Stimulated activated naive CD8-positive, alpha-beta T cell treated with anti-CD3 and anti-CD28 coated beads, Interleukin-15, amount 100 ng/mL, for 72 hours (primary cell): ENCODE data around the gene HLCS.
A peak's percentile ranks its signal among the peaks of the same experiment; 100 is the strongest.

Experiments
- ATAC-seq: fragments of 150-1000 bp; cut with Tn5 transposase; 2 replicates; pipeline ENCODE4 v1.10.0; 2021; ENCODE audit warnings: mild to moderate bottlenecking, moderate library complexity
- DNase-seq, 2 donors: peaks; one replicate each; pipeline ENCODE4 v3.0.0; 2021 to 2022
- H3K27ac Mint-ChIP-seq, 2 donors: one replicate each; pipeline ENCODE4 v1.8.0; 2022; ENCODE audit warnings: mild to moderate bottlenecking in 2 of 2, mixed read lengths in 2 of 2, moderate library complexity in 2 of 2
- H3K27me3 Mint-ChIP-seq: one replicate; pipeline ENCODE4 v1.8.0; 2022; ENCODE audit warnings: mixed read lengths
- H3K4me1 Mint-ChIP-seq: one replicate; pipeline ENCODE4 v1.8.0; 2022; ENCODE audit warnings: mild to moderate bottlenecking, mixed read lengths
- H3K4me3 Mint-ChIP-seq, 2 donors: one replicate each; pipeline ENCODE4 v1.8.0; 2022; ENCODE audit warnings: mild to moderate bottlenecking in 2 of 2, mixed read lengths in 2 of 2, moderate library complexity in 1 of 2
- H3K9me3 Mint-ChIP-seq, 2 donors: one replicate each; pipeline ENCODE4 v1.8.0; 2022; ENCODE audit warnings: mixed read lengths in 2 of 2

Gene HLCS

DNA sequence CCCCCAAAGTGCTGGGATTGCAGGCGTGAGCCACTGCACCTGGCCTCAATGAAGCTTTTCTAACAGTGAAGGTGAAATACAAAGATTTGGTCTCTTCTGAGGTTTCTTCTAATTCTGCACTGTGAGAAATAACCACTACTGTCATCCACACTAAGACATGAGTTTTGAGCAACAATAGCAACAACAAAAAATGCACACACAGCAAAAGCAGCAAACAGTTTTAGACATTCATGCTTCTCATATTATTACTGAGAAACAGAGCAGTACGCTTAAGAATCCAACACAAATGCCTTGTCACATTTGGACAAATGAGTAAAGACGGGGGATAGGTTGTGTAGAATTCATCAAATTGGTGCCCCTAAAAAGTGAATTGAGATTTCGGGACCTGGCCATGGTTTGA, 151.2 kb downstream of the HLCS start:
- no peaks in the 10 kb centered on the region for H3K9me3 Mint-ChIP-seq
- no peaks in the 10 kb centered on the region for H3K27me3 Mint-ChIP-seq
- ATAC-seq (no peak), DNase-seq (no peak)
- H3K27ac Mint-ChIP-seq: no peak overlapping the region
- no peaks in the 10 kb centered on the region for H3K4me1 Mint-ChIP-seq
- H3K4me3 Mint-ChIP-seq: no peak overlapping the region

DNA sequence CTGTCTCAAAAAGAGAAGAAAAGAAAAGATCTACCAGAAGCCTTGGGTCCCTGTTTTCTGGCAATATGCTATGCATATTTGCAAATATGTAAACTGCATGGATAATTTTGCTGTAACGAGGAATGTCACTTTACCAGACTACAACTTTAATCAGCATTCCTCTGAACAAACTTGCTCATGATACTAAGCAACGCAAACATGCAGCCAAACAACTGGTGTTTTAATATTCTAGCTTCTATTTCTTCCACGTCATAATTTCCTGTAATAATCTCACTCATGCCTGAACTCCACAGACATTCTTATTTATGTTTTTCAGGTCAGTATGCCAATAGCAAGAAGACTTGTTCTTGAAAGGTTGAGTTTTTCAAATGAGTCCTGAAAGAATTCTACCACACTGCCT, 153.4 kb downstream of the HLCS start:
- DNase-seq (no peak), ATAC-seq (no peak)
- Mint-ChIP-seq H3K4me3 (no peak overlapping the region), H3K4me1 (no peaks in the 10 kb centered on the region), H3K27ac (no peak overlapping the region), H3K27me3 (no peaks in the 10 kb centered on the region), H3K9me3 (no peaks in the 10 kb centered on the region)

DNA sequence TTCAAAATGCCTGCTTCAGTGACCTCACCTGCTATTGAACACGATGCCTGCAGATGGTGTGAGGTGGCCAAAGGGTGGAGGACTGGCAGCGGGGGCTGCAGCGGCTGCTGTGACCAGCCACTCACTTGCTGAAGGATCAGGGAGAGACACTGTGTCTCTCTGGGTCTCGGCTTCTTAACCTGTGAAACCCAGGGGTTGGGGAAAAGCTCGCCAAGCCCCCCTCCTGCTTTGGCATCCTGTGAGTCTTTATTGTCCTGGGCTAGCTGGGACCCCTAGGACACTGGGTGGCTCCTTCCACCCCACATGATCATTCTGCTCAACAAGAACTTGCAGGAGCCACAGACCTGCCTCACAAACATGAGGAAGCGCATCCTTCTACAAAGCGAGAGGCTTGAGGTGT, 154.7 kb downstream of the HLCS start:
- Mint-ChIP-seq H3K9me3 (no peaks in the 10 kb centered on the region), H3K27ac (no peak overlapping the region), H3K27me3 (no peaks in the 10 kb centered on the region)

DNA sequence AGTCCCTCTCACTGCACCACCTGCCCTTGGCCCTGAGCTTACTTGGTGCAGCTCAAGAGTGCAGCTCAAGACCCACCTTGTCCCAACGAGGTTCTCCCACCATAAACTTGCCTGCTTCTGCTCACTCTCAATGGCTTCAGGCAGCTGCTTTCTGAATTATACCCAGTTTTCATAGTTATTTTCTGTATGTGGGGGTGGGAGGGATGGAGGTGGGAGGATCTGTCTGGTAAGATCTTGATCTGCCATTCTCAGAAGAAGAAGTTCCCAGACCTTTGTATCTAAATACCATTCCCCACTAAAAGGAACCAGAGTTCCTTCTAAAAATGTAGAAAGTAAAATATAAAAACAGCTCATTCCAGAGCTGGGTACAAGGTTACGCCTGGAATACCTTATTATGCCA, 156.0 kb downstream of the HLCS start:
- H3K27me3 Mint-ChIP-seq: no peaks in the 10 kb centered on the region

More for the DNA sequence above, 154.7 kb downstream of the HLCS start:
- DNase-seq (no peak), ATAC-seq (no peak)
- Mint-ChIP-seq H3K4me3 (no peak overlapping the region), H3K4me1 (no peaks in the 10 kb centered on the region)

DNA sequence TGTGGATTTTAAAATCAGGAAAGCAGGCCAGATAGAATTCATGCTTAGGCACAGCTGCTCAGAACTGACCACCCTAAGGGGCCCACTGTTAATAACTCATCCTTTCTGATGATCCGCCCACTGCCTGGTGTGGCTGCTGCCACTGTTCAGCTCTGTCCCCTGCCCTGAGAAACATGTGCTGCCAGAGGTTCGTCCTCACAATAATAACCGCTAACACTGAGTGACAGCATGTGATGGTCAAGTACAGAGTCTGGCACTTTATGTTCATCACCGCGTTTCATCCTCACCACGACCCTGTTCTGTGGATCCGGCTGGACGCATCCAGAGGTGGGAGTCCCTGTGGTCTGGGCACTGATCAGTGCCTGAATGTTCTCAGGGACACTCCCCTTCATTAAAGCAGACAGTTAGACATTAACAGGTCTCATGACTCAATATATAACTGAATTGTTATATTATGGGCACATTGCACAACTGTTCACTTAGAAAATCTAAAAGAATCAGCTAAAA, 159.0 kb downstream of the HLCS start:
- H3K27me3 Mint-ChIP-seq: no peaks in the 10 kb centered on the region
- no peak overlapping the region for H3K4me3 Mint-ChIP-seq
- DNase-seq (no peak), ATAC-seq (no peak)
- H3K4me1 Mint-ChIP-seq: no peaks in the 10 kb centered on the region
- H3K9me3 Mint-ChIP-seq: no peaks in the 10 kb centered on the region
- H3K27ac Mint-ChIP-seq: no peak overlapping the region

More for the DNA sequence above, 156.0 kb downstream of the HLCS start:
- H3K27ac Mint-ChIP-seq: no peak overlapping the region
- H3K4me3 Mint-ChIP-seq: no peak overlapping the region
- H3K9me3 Mint-ChIP-seq: no peaks in the 10 kb centered on the region
- H3K4me1 Mint-ChIP-seq: no peaks in the 10 kb centered on the region
- ATAC-seq: no peak
- no peak for DNase-seq

DNA sequence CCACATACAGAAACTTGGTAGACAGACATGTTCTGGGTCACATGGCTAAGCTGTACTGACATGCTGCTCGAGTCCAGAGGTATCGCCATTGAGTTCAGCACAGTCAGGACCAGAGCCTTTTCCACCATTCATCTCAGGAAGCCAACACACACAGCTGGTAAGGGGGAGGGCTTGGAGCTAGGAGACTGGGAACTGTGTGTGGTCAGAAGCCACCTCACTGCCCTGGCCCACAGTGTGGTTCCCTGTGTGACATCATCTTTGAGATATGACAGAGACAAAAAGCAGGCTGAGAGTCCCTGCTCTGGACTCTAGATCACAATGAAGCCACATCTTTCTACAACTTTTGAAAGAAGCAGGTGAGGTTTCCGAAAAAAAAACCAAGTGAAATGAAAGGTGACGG, 160.4 kb downstream of the HLCS start:
- H3K4me1 Mint-ChIP-seq: no peaks in the 10 kb centered on the region
- H3K9me3 Mint-ChIP-seq: no peaks in the 10 kb centered on the region
- ATAC-seq: no peak
- no peaks in the 10 kb centered on the region for H3K27me3 Mint-ChIP-seq
- peak overlapping the region in 1 of 2 donors; percentile 18 for H3K27ac Mint-ChIP-seq
- H3K4me3 Mint-ChIP-seq: no peak overlapping the region
- DNase-seq: no peak

DNA sequence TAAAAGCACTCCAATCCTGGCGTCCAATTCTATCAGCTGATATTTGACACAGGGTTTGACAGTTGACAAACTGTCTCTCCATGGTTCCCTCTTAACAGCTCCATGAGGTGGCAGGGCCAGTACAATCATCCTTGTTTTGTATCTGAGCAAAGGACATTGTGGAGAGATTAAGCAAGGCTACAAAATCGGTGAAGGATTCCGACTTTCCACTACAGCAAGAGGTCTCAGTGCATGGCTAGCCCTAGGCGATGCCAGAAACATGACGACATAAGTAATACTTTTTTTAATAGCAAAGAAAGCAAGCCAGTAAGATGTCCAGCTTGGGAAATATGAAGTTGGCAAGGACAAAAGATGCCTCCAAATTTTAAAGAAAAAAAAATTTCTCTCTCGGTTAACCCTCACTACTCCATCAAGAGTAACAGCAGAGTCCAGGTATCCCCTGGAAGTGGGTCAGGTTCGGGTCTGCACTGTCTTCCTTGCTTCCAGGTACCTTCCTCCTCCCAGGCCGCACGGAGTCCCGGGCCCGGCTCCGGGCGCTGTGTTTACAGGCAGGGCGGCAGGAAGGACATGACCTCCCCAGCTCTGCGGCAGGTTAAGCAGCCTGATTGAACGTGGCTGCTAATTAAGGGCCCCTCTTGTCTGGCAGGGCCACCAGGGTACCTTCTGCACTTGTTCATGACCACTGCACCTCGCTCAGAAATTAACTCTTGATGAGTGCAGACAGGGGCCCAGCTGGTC, 161.4 kb downstream of the HLCS start:
- Mint-ChIP-seq H3K27me3 (no peaks in the 10 kb centered on the region), H3K4me1 (no peaks in the 10 kb centered on the region), H3K4me3 (no peak overlapping the region), H3K27ac (no peak overlapping the region), H3K9me3 (peaks cover 0 to 9% of the 10 kb centered on the region in 2 donors)
- ATAC-seq (no peak), DNase-seq (no peak)

DNA sequence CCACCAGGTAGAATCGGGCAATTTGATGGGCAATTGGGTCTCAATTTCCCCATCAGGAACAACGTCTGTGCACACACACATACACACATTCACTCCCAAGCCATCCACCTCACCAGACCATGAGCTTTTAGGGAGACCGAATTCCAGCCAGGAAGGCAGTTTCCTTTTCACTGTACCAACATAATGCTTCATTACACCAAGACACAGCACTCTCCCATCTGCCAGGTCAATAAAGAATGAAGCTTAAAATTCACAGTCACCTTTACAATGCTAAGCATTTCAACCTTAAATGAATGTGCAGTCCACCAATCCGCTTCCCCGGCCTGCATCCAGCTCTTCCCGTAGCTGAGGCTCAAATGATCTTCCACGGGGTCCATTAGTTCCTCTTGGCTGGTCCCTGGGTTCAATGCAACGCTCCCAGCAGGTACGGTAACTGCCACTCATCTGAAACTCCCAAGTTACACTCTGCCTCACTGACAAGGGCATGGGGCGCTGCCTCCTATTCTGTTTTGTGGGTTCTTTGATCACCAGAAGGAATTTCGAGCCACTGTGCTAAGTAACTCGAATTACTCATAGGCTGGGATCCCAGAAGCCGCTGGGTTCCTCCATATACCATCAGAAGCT, 162.5 kb downstream of the HLCS start:
- Mint-ChIP-seq H3K4me1 (no peaks in the 10 kb centered on the region), H3K27me3 (no peaks in the 10 kb centered on the region), H3K9me3 (peaks cover 5 to 20% of the 10 kb centered on the region in 2 donors), H3K27ac (peak overlapping the region in 1 of 2 donors; percentile 27), H3K4me3 (no peak overlapping the region)
- DNase-seq (no peak), ATAC-seq (no peak)

DNA sequence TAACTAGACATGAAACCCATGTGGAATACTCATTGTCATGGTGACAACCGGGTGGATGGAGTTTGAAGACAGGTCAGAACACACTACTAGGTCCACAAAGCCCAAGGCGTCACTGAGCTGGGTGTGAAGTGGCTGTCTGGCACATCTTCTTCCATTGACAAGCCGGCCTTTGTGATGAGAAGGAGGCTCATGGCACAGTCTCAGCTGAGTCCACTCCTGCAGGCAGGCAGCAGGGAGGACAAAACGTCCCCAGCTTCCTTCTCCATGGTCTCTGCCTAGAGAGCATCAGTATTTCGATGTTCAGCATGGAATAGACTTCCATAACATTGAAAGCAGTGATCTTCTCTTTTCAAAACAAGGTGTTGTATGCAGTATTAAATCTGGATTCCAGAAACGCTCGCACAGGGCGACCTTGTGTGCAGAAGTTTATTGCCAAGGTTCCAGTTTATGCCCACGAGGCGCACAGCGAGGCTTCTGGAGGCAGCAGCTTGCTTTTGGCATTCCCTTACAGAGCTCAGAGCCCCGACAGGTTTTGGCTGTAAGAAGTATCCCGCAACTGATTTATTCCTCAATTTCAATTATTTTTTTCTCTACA, 163.3 kb downstream of the HLCS start:
- no peak for DNase-seq
- Mint-ChIP-seq H3K4me1 (no peaks in the 10 kb centered on the region), H3K27me3 (no peaks in the 10 kb centered on the region), H3K27ac (no peak overlapping the region), H3K9me3 (peaks cover 5 to 26% of the 10 kb centered on the region in 2 donors), H3K4me3 (no peak overlapping the region)
- ATAC-seq: no peak

DNA sequence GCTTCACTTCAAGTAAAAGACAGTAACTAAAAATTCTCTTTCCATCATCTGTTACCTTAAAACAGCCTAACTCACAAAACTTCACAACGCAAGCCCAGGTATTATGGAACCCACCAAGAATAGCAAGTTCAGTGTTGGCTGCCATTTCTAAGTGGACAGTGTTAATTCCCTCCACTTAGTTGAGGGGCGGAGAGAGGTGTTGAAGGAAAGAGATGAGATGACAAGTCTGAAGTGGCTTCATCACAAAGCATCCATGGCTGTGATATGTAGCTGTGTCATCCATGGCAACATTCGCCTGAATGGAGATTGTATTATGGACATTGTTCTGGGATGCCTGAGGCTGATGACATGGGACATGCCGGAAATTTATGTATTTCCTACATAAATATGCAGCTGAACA, 165.7 kb downstream of the HLCS start:
- H3K27ac Mint-ChIP-seq: no peak overlapping the region
- H3K4me1 Mint-ChIP-seq: no peaks in the 10 kb centered on the region
- H3K9me3 Mint-ChIP-seq: peaks cover 20 to 45% of the 10 kb centered on the region in 2 donors
- no peak overlapping the region for H3K4me3 Mint-ChIP-seq
- DNase-seq (no peak), ATAC-seq (no peak)
- no peaks in the 10 kb centered on the region for H3K27me3 Mint-ChIP-seq

DNA sequence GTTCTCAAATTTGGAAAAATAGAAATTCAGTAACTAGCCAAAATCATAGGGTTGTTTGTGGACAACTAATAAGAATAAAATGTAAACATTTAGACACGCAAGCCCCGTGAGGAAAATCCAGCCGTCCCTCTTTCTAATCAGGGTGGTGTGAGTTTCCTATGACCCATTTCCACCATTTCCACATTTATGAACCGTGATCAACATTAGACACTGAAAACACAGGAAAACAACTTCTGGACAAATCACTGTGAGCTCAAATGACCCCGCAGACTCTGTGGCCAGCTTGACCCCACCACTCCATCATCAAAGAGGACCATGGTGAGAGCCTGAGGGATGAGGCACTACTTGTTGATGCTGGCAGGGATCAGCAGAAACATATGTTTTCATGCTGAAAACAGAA, 166.6 kb downstream of the HLCS start:
- Mint-ChIP-seq H3K9me3 (peaks cover 22 to 48% of the 10 kb centered on the region in 2 donors), H3K4me1 (no peaks in the 10 kb centered on the region), H3K4me3 (no peak overlapping the region), H3K27me3 (no peaks in the 10 kb centered on the region), H3K27ac (no peak overlapping the region)
- no peak for ATAC-seq
- DNase-seq: no peak

DNA sequence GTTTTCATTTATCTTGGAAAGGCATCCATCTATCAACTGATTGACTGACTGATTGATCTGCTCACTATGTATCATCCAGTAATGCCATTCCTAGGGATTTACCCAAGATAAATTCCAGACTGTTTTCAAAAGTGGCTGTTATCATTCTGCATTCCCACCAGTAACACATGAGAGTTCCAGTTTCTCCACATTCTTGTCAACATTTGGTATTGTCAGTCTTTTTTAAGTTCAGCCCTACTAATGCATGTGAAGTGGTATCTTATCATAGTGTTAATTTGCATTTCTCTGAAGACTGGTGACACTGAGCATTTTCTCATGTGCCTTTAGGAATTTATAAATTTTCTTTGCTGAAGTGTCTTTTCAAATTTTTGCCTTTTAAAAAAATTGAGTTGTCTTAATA, 168.0 kb downstream of the HLCS start:
- Mint-ChIP-seq H3K9me3 (peaks cover 25 to 54% of the 10 kb centered on the region in 2 donors), H3K4me1 (no peaks in the 10 kb centered on the region), H3K4me3 (no peak overlapping the region), H3K27ac (no peak overlapping the region), H3K27me3 (no peaks in the 10 kb centered on the region)
- DNase-seq (no peak), ATAC-seq (no peak)

DNA sequence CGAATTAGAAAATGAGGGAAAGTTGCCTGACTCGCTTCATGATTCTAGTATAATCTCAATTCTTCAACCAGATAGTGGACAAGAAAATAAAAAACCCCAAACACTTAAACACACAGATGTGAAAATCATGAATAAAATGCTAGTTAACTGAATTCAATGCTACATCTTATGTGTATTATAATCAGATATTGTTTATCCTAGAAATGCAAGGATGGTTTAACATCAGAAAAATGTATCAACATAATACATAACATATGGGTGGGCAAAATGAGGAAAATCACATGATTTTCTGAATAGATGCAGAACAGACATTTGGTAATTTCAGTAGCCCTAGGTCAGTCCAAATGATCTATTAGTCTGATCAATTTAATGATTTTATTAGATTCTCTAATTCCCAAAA, 170.4 kb downstream of the HLCS start:
- no peak overlapping the region for H3K27ac Mint-ChIP-seq
- no peaks in the 10 kb centered on the region for H3K4me1 Mint-ChIP-seq
- peaks cover 25 to 54% of the 10 kb centered on the region in 2 donors for H3K9me3 Mint-ChIP-seq
- H3K4me3 Mint-ChIP-seq: no peak overlapping the region
- DNase-seq (no peak), ATAC-seq (no peak)
- H3K27me3 Mint-ChIP-seq: no peaks in the 10 kb centered on the region

DNA sequence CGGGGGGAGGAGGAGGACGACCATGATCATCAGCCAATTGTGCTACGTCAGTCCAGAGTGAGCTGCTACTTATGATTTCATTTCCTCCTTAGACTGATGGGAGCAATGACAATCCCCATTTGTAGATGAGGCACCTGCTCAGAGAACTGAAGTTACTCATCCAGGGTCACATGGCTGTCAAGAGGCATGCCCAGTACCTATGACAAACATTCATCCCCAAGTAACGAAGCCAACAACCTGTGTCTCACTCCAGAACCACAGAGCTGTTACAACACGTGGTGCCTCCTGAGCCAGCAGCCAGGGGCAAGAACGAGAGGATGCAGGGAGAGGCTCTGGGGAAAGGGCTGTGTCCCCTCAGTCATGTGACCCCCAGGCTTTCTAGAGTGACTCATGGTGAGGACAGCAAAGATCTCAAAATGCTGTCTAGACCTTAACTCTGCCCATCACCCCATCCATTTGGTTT, 173.9 kb downstream of the HLCS start:
- H3K4me3 Mint-ChIP-seq: no peak overlapping the region
- DNase-seq (no peak), ATAC-seq (no peak)
- H3K9me3 Mint-ChIP-seq: peaks cover 14 to 22% of the 10 kb centered on the region in 2 donors
- no peaks in the 10 kb centered on the region for H3K27me3 Mint-ChIP-seq
- H3K27ac Mint-ChIP-seq: no peak overlapping the region
- H3K4me1 Mint-ChIP-seq: no peaks in the 10 kb centered on the region

DNA sequence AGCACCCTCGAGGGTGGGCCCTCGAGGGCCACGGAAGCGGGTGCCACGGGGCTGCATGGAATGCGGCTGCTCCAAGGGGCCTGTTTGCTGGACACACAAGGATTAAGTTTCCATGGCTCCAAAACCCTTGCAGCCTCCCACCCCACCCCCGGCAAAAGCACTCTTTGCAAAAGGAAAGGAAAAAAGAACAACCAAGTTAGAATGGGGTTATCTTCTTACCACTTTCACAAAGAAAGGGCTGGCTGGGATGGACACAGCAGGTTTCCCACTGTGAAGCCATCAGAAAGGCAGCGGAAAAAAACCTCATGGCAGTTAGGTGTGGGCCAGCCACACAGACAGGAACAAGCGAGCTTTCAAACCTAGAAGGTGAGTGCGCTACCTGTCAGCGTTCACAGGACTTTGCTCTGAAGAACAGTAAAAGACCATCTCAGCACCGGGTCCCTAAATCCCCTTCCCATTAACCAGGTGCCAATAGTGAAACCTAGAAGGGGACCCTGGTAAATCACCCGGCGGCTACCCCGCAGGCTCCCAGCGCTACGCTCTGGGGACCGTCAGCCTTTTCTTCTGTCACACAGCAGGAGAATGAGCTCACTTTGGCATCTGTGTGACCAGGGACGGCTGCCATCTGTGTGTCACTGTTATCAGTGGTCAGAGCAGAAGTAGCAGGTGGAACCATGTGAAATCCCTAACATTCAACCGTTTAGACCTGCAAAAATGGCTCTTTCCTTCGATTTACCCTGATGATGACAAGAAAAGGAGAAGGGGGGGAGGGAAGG, 174.6 kb downstream of the HLCS start:
- no peaks in the 10 kb centered on the region for H3K4me1 Mint-ChIP-seq
- H3K4me3 Mint-ChIP-seq: no peak overlapping the region
- H3K27ac Mint-ChIP-seq: no peak overlapping the region
- DNase-seq (no peak), ATAC-seq (no peak)
- H3K27me3 Mint-ChIP-seq: no peaks in the 10 kb centered on the region
- H3K9me3 Mint-ChIP-seq: peaks cover 9 to 17% of the 10 kb centered on the region in 2 donors
